HG02610 (cell line): ENCODE results near the gene KIF12.

Experiments used
- ATAC-seq: cut with Tn5 transposase; IDR thresholded peaks from one replicate; pipeline ENCODE4 v1.9.1; 2021; ENCODE audit warnings: mild to moderate bottlenecking, moderate library complexity; ENCODE audit not compliant: unreplicated experiment

The KIF12 gene

GRCh38 chr9:114070188-114071103 is 28.6 kb downstream of the KIF12 start:
- no peak for ATAC-seq

- no peak for ATAC-seq
These were observed 29.5 kb downstream of the KIF12 start for GRCh38 chr9:114069476-114070187.

GRCh38 chr9:114065304-114065703 is 33.8 kb downstream of the KIF12 start:
- ATAC-seq, result no peak

- ATAC-seq, result no peak
These were observed 37.1 kb downstream of the KIF12 start for GRCh38 chr9:114061830-114062474.

GRCh38 chr9:114061292-114061691 is 37.8 kb downstream of the KIF12 start:
- ATAC-seq, result no peak

GRCh38 chr9:114060711-114061110 is 38.4 kb downstream of the KIF12 start:
- no peak for ATAC-seq

- no peak for ATAC-seq
These were observed 39.0 kb downstream of the KIF12 start for GRCh38 chr9:114060070-114060469.

- no peak for ATAC-seq
These were observed 39.9 kb downstream of the KIF12 start for GRCh38 chr9:114059047-114059803.

- no peak for ATAC-seq
These were observed 40.4 kb downstream of the KIF12 start for GRCh38 chr9:114058688-114059046.

- no peak for ATAC-seq
These were observed 41.8 kb downstream of the KIF12 start for GRCh38 chr9:114057161-114057885.

GRCh38 chr9:114056527-114056926 is 42.6 kb downstream of the KIF12 start:
- ATAC-seq, result no peak

- no peak for ATAC-seq
These were observed 43.2 kb downstream of the KIF12 start for GRCh38 chr9:114055894-114056293.

- ATAC-seq, result no peak
These were observed 44.0 kb downstream of the KIF12 start for GRCh38 chr9:114055061-114055460.

- no peak for ATAC-seq
These were observed 44.9 kb downstream of the KIF12 start for GRCh38 chr9:114054191-114054690.

GRCh38 chr9:114053246-114054005 is 45.7 kb downstream of the KIF12 start:
- no peak for ATAC-seq

GRCh38 chr9:114051706-114052105 is 47.4 kb downstream of the KIF12 start:
- no peak for ATAC-seq

- ATAC-seq, result no peak
These were observed 47.8 kb downstream of the KIF12 start for GRCh38 chr9:114051281-114051680.

GRCh38 chr9:114050646-114051045 is 48.4 kb downstream of the KIF12 start:
- ATAC-seq, result no peak

- ATAC-seq, result no peak
These were observed 48.9 kb downstream of the KIF12 start for GRCh38 chr9:114050226-114050568.
